ENCODE measurements around the gene PERCC1.

Gene PERCC1

DNA sequence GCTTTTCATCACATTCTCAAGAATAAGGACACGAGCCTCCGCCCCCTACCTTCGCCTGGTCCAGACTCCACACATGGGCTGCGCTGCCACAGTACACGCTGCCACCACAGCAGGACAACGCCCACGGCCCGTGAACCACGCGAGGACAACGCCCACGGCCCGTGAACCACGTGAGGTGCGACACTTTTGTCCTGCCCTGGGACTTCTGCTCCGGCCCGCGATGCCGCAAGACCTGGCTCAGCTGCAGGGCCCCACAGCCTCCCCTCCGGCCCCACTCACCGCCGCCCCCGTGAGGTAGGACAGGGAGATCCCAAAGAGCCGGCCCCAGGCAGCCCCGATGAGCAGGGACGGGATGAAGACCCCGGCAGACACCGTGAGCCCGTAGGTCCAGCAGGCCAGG lies 19.3 kb downstream of the PERCC1 start:
- no peak for DNase-seq (ENCODE audit: low read depth in 2 of 2)

DNA sequence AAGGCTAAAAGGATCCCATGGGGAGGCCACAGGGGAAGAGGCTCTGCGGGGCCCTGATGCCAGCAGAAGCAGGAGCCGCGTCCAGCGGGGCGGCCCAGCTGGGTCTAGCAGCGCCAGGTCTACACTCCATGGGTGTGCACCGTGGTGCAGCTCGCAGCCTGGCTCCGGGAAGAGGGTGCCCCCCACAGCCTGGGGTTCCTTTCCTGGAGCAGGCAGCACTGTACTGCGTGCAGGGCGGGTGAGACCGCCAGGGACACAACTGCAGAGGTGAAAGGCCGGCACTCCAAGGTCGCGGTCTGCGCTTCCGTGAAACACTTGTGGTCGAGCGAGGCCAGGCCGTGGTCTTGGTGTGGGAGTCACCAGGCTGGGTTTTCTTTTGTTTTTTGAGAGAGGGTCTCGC lies 20.0 kb downstream of the PERCC1 start:
- no peak for DNase-seq (ENCODE audit: low read depth in 2 of 2)

DNA sequence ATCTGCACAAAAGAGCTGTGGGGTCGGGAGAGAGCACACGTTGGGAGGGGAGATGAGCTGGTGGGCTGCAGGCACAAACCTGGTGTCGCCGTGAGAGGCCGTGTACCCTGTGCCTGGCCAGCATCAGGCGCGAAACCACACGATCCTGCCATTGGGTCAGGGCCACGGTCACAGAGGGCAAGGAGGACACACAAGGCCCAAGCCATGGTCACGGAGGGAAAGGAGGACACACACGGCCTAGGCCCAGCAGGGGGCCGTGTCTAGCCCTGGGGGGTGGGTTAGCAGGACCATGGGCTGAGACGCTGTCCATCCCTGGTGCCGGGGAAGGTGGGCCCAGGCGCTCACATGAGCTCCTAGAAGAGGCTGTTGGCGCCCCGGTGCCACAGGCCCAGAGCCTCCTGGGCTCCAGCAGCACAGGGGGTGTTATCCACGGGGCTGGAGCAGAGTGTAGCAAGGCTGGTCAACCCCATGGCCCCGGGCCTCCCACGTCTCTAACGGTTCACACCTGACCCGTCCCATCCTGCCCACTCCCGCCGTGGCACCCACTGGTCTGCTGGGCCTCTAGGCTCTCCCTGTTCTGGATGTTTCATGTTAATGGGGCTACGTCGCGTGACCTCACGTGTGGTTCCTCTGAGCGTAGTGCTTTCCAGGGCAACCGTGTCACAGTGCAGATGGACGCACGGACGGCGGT lies 21.0 kb downstream of the PERCC1 start:
- no peak for DNase-seq (ENCODE audit: low read depth in 2 of 2)

DNA sequence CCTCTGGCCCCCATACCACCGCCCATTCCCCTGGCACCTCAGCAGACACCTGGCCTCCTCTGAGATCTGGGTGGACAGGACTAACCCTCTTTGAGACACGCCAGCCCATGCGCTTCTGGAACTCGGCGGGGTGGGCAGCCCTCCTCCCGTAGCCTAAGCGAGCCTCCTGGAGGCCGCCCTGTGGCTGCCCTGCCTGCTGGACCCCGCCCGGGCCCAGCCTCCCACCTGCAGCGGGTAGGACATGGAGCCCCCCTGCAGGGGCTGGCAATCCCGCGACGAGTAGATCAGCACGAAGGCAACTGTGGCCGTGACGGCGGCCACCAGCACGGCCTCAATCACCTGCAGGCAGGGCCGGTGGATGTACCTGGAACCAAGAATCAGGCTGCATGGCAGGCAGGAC lies 21.7 kb downstream of the PERCC1 start:
- no peak for DNase-seq (ENCODE audit: low read depth in 2 of 2)

DNA sequence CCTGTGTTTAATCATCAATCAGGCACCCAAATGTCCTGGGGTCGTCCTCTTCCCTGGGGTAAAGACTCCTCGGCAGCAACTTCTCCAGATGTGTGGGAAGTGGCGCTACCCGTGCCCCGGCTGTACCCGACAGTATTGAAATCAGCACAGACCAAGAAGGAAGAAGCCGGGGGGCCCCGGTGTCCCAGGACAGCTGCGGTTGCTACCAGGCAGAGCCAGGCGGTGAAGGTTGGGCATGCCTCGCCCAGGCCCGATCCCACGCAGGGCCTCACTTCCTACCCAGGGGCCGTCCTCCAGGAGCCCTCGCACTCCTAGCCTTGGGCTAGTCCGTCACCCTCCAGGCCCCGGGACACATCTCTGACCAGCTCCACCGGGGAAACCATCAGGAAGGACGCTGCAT lies 22.4 kb downstream of the PERCC1 start:
- no peak for DNase-seq (ENCODE audit: low read depth in 2 of 2)

DNA sequence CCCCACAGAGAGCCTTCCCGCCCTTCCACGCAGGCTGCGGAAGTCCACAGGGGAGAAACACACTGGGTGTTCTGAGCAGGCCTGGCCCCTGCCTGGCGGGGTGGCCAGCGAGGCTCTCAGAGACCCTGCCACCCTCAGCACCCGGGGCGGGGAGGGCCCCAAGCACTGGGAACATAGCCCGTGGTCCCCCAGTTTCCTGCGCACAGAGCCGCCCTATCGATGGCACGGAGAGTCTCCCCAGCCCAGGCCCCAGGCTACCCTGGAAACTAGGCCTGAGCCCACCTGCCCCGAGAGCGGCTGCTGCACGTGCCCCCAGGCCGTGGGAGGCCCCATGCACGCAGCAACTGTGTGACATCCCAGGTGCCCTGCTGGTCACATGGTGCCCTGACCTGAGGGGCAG lies 23.7 kb downstream of the PERCC1 start:
- DNase-seq (ENCODE audit: low read depth in 2 of 2) = no peak

DNA sequence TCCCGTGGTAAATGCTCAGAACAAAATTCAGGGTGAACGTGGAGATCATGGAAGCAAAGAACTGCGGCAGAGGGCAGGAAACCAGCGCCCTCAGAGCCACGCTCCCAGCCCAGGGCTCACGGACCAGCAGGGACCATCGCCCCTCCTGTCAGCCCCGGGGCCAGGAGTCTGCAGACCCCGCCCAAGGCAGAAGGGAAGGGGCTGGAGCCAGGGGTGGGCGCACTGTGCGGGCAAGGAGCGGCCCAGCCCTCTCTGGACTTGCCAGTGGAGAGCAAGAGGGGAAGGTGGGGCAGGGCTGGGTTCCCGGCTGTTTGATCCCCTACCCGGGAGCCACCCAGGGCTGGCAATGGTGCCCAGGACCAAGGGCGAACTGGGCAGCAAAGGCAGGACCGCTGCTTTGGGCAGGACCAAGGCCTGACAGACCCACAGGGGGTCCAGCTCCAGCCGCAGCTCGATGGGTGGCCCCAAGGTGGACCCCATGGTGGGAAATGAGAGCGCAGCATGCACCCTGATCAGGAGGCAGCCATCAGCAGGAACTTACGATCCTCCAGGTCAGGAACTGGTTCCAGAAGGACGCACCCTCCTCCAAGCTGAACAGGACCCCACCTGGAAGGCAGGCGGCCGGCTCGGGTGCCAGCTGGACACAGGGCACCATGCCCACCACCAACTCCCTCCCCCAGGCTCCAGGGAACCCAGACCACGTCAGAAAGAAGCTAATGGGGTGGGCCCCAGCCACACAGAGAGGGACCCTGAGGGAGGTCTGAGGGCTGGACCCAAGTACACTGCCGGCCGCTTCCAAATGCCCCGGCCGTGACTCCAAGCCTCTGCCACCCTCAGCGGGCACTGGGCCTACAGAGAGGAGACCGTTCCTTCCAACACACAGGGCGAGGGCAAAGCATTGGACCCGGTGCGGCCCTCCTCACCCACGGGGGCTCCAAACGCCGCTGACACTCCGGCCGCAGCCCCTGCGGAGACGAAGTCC lies 24.6 kb downstream of the PERCC1 start:
- no peak for DNase-seq (ENCODE audit: low read depth in 2 of 2)

DNA sequence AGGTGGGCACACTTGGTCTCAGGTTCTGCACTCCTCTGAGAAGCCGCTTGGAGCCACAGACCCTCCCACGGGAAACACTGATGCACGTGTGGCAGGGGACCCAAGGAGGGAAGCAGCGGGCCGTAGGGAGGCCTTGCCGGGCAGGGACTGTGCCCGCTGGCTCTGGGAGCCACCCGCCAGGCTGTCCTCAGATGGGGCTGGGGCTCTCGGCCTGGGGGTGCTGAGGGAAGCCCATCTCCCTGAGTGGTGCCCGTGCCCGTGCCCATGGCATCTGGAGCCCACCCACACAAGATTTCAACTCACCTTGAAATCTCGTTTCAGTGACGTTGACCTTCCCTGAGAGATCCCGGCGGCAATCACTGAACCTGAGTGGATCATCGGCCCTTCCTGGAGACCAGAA lies 26.1 kb downstream of the PERCC1 start:
- no peak for DNase-seq (ENCODE audit: low read depth in 2 of 2)

DNA sequence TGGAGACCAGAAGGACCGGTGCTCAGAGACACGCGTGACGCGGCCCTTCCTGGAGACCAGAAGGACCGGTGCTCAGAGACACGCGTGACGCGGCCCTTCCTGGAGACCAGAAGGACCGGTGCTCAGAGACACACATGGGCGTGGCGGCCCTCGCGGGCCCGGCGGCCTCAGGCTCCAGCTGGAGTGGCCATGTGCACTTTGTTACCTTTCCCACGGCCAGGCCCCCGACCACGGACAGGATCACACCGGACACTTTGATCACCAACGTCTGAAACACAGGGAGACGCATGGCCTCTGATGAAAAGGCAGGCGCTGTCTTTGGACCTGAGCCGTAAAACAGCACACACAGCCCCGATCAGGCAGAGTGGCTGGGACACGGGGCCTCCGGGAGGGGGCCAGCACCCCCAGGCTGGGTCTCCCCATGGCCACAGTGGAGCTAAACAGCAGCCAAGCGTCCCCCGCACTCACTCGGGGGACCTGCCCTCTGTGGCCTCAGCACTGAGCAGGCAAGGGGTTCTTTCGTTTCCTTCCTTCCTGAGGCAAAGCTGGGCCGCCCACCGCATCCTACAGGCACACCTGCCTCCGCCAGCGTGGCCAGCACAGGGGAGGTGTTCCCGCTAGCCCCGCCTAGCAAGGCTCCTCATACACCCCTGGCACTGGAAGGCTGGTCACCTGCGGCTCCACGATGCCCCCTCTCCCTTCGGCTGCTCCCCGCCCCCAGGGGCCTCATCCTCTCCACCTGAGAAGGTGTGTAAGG lies 26.8 kb downstream of the PERCC1 start:
- no peak for DNase-seq (ENCODE audit: low read depth in 2 of 2)

DNA sequence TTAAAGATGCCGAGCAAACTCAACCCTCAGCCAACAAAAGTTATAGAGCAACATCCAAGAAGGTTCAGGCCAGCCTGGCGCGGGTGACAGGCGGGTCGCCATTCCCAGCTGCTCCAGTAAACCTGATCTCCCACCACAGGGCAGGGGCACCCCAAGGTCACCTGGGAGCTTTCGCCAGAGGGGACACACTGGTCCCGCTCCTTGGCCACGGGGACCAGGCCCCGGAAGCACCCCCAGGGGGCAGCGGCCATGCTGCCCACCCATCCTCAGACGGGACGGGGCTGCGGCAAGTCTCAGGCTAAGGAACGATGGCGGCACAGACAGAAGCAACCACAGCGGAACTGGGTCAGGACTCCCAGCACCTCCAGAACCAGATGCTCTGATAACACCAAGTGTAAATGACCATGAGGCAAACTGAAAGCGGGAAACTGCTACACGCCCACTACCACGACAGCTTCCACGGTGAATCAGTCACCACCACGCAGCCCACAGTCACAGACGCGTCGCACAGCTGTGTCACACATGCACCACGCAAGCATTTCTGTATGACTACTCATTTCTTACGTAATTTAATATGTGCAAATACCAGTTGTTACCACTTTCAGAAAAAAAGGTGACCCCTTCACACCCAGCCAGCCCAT lies 27.6 kb downstream of the PERCC1 start:
- no peak for DNase-seq (ENCODE audit: low read depth in 2 of 2)

DNA sequence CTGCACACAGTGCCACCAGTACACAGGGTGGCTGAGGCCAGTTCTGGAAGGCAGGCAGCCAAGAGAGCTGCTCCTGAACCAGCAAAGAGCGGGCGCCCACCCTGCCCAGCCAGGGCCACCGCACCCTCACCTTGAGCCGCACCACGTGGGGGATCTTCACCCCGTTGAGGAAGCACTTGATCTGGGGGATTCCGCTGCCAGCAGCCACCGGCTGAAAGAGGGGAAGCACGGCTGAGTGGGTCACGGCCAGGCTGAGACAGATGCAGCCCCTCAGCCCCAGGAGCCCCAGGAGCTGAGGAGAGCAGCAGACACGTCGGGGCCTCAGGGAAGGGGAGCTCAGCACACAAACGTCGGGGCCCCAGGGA lies 28.1 kb downstream of the PERCC1 start:
- DNase-seq (ENCODE audit: low read depth in 2 of 2) = no peak

DNA sequence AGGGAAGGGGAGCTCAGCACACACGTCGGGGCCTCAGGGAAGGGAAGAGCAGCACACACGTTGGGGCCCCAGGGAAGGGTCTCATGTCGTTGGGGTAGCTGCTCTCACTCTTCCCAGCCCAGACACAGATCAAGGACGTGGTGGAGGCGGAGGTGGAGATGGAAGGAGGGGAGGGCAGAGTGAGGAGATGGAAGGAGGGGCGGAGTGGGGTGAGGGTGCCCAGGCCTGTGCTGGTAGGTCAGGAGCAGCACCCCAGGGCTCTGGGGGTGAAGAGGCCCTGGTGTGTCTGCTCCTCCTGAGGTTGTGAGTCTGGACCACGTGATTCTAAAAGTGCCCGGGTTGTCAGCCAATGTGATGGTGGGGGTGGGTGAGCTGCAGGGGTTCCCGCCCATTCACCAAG lies 29.1 kb downstream of the PERCC1 start:
- no peak for DNase-seq (ENCODE audit: low read depth in 2 of 2)

DNA sequence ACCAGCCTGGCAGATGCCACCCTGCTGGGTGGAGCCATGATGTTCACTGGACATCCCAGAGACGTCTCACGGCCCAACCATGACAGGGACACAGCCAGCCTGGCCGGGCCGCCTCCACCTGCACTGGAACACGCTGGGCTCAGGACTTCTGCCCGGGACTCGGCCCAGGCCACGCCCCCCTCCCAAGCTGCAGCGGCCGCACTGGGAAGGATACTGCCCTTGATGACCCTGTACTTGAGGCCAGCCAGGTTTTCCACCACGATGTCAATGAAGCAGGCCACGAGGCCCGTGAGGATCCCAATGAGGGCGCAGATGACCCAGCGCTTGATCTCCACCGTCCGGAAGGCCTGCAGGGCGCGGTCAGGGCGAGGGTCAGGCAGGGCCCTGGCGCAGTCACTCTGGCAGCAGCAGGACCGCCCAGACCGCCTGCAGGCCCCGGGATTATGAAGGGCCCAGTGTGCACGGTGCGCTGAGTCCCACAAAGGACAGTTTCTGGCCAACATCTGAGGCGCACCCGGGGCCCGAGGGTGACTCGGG lies 29.8 kb downstream of the PERCC1 start:
- no peak for DNase-seq (ENCODE audit: low read depth in 2 of 2)

DNA sequence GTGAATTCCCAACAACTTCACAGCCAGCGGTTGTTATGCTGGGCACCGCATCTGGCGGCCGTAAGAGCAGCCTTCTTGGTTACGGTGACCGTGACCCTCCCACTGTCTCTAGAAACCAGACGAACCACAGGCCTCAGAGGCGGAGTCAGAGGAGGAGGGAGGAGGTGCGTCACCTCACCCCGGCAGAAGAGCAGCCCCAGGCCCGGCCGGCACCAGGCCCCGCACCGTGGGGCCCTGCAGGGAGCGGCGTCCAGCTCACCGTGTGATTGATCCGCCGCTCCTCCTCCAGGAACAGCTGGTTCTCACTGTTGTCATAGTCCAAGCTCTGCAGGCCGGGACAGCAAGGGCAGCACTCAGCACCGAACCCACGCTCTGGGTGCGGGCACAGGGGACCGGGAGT lies 30.3 kb downstream of the PERCC1 start:
- DNase-seq (ENCODE audit: low read depth in 2 of 2) = no peak

DNA sequence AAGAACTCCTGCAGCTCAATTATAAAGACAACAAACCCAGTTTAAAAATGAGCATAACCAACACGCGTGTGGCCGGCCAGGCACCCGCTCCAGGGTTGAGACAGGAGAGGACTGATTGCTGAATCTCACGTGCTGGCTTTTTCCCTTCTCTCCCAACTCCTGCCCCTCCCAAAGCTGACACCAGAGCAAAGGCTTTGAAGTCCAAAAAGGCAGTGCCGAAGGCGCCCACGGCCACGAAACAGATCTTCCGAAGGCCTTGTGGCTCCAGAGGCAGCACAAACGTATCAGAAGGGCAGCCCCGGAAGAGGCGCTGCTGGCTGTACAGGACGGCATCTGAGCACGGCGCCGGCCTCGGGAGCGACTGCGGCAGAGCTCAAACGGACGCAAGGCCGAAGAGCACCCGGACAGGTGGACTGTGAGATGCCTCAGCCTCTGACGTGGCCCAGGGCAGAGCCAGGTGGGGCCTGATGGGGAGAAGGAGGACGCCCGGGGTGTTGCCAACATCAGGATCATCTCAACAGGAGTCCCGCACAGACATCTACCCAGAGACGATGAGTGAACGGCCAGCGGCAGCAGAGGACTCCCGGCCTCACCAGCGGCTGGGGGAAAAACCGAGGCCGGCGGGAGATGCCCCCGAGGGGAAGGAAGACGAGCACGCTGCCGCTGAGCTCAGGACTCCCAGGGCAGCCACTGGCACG lies 33.5 kb downstream of the PERCC1 start:
- DNase-seq (ENCODE audit: low read depth in 2 of 2) = no peak

DNA sequence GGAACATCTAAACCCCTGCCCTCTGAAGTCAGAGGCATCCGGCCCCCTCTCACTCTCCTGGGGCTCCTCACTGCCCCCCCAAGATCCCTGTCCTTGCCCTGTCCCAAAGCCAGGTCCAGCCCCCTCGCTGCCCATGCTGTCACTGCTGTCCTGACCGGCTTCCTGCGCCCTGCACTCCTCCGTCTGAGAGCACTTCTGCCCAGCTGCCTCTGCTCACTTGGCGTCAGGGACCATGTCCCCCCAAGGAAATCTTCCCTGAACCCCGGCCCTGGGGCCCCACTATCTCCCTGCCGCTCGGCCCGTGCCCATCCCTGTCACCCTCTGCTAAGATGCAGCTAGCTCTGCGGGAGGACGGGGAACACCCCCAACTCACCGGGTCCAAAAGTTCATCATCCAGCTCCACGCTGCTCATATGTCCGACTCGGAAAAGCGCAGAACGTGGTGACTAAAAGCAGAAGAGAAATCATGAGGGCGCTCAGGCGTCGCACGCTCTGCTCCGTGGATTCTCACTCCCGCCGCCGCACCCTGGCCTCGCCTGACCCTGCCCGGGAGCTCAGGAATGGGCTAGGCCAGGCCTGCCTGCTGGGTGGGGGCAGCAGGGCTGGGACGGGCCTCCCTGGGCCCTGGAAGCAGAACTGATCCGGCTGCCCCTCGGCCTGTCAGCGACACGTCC lies 34.2 kb downstream of the PERCC1 start:
- DNase-seq (ENCODE audit: low read depth in 2 of 2) = no peak

DNA sequence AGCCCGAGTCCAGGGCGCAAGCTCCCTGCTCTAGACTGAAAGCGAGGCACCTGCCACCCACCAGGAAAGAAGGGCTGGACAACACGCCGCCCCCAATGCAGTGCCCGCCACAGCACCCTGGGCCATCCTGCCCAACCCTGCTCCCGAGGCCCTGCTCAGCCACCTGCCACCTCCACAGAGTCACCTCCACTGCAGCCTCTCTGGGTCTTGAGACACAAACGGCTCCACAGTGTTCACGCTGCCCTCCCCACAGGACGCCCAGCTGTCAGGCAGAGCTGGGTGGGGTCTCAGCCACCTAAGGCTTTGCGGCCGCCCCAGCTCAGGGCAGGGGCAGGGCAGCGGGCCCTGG lies 34.7 kb downstream of the PERCC1 start:
- no peak for DNase-seq (ENCODE audit: low read depth in 2 of 2)

DNA sequence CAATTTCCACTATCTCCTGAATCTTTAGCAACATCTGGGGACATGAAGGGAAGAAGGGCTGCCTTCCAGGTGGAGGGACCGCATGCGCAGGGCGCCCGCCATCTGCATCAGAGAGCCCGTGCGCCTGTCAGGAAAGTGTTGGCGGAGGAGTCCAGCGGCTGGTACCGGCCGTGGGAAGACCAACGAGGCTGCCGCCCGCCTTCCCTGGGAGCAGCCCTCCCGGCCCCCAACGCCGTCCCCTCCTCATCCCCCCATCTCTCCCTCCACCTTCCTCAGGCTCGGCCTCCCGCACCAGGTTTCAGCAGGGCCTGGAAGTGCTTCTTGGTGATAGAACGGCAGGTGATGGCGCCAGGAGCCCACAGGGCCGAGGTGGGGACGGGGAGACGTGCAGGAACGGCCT lies 35.2 kb downstream of the PERCC1 start:
- DNase-seq (ENCODE audit: low read depth in 2 of 2) = no peak

DNA sequence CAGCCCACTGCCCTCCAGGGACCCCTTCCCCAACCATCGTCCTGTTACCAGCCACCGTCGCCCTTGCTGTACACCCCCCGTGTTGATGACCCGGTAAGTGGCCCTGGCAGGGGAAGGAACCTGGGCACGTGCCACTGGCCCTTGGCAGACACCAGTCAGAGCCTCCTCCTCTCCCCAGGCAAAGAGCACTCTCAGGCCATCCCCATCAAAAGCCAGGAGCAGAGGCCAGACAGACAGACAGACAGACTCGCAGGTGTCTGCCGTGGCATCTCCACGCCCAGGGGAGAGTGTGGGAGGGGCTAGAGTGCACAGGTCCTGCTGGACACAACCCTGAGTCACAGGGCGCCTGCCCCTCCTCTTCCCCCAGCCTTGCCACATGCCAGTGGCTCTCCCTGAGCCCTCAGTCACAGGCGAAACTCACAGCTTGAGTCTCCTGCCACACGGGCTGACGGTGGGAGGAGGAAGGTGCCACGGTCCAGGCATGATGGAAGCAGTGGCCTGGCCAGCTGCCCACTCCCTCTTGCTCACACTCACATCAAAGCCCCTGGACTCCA lies 36.2 kb downstream of the PERCC1 start:
- DNase-seq (ENCODE audit: low read depth in 2 of 2) = no peak

DNA sequence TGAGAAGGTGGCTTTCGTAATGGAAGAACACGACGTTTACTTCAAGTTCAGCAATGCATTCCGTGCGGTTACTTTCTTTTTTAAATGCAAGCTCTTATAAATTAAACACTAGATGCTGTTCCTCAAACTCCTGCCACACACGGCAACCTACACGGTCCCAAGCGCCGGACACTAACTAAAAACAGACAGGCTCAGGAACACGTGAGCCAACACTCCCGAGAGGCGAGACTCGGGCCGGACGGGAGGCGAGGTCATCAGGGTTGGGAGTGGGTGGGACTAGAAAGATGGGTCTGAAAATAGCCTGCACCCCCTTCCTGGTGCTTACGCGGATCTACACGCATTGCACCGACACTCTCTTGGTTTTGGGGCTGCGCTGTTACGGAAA lies 37.5 kb downstream of the PERCC1 start:
- no peak for DNase-seq (ENCODE audit: low read depth in 2 of 2)

Measured in activated CD8-positive, alpha-beta memory T cell treated with anti-CD3 and anti-CD28 coated beads for 4 hours (primary cell).